HFFc6 (cell line): ENCODE measurements around the gene RHOB. TPM values are rescaled to one million over a fixed set of nuclear protein-coding genes. Genes with fewer than 3 reads are reported as not detected.
"Not testable (repeated sequence)": the region's sequence is repeated elsewhere in the genome, so short reads cannot be mapped to it uniquely, and the experiment has no call there.

Experiments used
- DNase-seq: peaks from one replicate; pipeline ENCODE4 v3.0.0-alpha.2; 2018
- H3K27ac Mint-ChIP-seq: 2 replicates; pipeline ENCODE4 v1.8.0; 2020; ENCODE audit warnings: mild to moderate bottlenecking, mixed read lengths
- H3K27me3 Mint-ChIP-seq: 2 replicates; pipeline ENCODE4 v1.8.0; 2021; ENCODE audit warnings: mild to moderate bottlenecking, moderate library complexity, mixed read lengths; ENCODE audit not compliant: insufficient read depth
- H3K36me3 Mint-ChIP-seq: 2 replicates; pipeline ENCODE4 v1.8.0; 2021; ENCODE audit warnings: low read depth, mixed read lengths
- H3K4me1 Mint-ChIP-seq: 2 replicates; pipeline ENCODE4 v1.8.0; 2020; ENCODE audit warnings: low read depth, mixed read lengths
- H3K4me3 Mint-ChIP-seq: 2 replicates; pipeline ENCODE4 v1.8.0; 2020; ENCODE audit warnings: mild to moderate bottlenecking, moderate library complexity, mixed read lengths
- H3K9me3 Mint-ChIP-seq: 2 replicates; pipeline ENCODE4 v1.8.0; 2020; ENCODE audit warnings: mild to moderate bottlenecking, mixed read lengths
- total RNA-seq, 6 experiments: library from RNA; stranded (reverse); fragmentation: NEBNext Ultra II Directional; extraction: Animal tissue kit (Norgen Biotek cat#: 25700); gene quantifications; 2 replicates in 1 of 6; 3 replicates in 5 of 6; pipeline ENCODE4 v1.2.3, GENCODE V29; 2021
- TF ChIP-seq, protein P1 (sequence below): fragments of 200-600 bp; sonication (generic); IDR thresholded peaks from 2 replicates; pipeline ENCODE4 v1.5.0; 2021; ENCODE audit warnings: antibody characterized with exemption, mild to moderate bottlenecking

RHOB gene
- total RNA-seq, 6 experiments from 2014 or later = 128 to 146 (median 133) TPM

DNA sequence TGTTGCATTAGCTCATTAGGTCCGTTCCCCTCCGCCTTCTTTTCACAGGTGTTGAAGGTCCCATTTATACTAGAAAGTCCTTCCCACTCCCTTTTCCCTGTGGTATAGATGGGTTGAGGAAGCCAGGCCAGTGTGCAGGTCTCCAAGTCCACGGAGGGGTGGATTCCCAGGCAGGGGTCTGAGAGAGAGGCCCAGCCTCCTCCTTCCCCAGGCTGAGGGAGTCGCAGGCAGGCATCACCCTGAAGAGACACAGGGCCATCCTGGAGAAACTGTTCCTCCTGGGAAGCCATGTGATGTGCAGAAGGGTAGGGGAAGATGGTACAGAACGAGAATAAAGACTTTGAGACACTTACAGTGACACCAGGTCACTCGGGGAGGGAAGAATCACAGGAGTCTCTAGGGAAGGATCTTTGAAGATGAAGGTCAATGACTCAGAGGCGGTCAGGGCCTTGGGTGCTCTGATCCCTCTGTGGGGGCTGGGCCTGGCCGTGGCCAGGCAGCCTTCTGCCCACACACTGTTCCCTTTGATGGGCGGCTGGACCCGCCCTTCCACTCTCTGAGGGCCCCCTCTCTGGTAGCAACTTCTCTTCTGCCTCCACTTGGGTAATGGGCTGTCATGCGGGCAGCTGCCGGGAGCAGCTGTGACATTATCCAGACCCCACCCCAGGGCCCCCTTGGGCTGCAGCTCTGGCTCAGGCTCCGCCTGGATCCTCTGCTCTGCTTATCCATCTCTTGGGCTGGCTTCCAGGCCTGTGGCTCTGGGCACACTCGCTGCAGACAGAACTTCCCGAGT, 45.1 kb downstream of the RHOB start:
- Mint-ChIP-seq H3K9me3 (no peaks in the 10 kb centered on the region), H3K4me1 (peaks cover 60% of the 10 kb centered on the region), H3K36me3 (no peaks in the 10 kb centered on the region), H3K4me3 (no peak overlapping the region), H3K27ac (no peak overlapping the region), H3K27me3 (peaks cover 6% of the 10 kb centered on the region)
- TF ChIP-seq, protein P1, sequence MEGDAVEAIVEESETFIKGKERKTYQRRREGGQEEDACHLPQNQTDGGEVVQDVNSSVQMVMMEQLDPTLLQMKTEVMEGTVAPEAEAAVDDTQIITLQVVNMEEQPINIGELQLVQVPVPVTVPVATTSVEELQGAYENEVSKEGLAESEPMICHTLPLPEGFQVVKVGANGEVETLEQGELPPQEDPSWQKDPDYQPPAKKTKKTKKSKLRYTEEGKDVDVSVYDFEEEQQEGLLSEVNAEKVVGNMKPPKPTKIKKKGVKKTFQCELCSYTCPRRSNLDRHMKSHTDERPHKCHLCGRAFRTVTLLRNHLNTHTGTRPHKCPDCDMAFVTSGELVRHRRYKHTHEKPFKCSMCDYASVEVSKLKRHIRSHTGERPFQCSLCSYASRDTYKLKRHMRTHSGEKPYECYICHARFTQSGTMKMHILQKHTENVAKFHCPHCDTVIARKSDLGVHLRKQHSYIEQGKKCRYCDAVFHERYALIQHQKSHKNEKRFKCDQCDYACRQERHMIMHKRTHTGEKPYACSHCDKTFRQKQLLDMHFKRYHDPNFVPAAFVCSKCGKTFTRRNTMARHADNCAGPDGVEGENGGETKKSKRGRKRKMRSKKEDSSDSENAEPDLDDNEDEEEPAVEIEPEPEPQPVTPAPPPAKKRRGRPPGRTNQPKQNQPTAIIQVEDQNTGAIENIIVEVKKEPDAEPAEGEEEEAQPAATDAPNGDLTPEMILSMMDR = no peak
- DNase-seq = no peak

GRCh38 chr2:20493095-20493494, 46.2 kb downstream of the RHOB start:
- not testable (repeated sequence) for H3K9me3 Mint-ChIP-seq, H3K27me3 Mint-ChIP-seq, H3K4me3 Mint-ChIP-seq, DNase-seq, H3K27ac Mint-ChIP-seq, H3K36me3 Mint-ChIP-seq
- H3K4me1 Mint-ChIP-seq = peaks cover 54% of the 10 kb centered on the region

- peak overlapping the region; percentile 59 for H3K27ac Mint-ChIP-seq
These were observed 47.4 kb downstream of the RHOB start for GRCh38 chr2:20494241-20494640.

DNA sequence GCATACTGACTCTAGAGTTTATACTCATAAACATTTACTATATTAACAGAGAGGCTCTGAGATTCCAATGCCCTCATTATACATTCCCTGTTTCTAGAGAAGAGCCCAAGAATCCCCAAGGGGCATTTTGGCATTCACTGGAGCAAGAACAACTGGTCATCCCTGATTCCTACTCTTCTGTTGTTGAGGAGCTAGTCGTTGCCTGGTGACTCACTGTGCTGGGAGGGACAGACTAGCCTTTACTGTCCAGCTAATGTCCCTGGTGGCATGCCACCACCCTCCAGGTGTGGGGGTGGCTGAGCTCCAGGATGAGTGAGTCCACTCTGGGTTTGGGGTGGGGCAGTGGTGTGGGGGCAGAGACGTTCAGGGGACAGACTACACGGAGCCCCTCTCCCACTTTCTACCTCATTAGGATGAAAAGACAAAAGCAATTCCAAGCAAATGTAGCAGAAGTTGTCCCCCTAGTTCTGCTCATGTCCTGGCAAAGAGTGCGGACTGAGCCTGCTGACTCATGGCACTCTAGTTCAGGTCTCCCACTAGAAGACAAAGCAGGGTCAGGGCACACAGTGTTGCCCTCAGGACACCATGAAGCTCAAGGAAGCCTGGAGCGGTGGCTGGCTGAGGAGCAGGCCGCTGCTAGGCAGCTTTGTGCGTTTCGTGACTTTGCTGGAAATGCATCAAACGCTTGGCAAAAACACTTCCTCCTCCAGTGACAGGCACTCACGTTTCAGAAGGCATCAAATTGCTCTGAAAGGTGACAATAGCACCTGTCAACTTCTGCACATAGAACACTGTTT, 49.4 kb downstream of the RHOB start:
- TF ChIP-seq, protein P1 = no peak
- DNase-seq = peak; percentile 84
- Mint-ChIP-seq H3K4me3 (peak overlapping the region; percentile 7; the same call in 1 of the 2 replicates), H3K27ac (peak overlapping the region; percentile 85), H3K27me3 (peaks cover 8% of the 10 kb centered on the region), H3K4me1 (peaks cover 62% of the 10 kb centered on the region), H3K36me3 (no peaks in the 10 kb centered on the region), H3K9me3 (no peaks in the 10 kb centered on the region)

More at GRCh38 chr2:20494241-20494640, 47.4 kb downstream of the RHOB start:
- Mint-ChIP-seq H3K27me3 (peaks cover 8% of the 10 kb centered on the region; the same call in 1 of the 2 replicates), H3K4me1 (peaks cover 46% of the 10 kb centered on the region), H3K9me3 (no peaks in the 10 kb centered on the region), H3K36me3 (no peaks in the 10 kb centered on the region), H3K4me3 (peak overlapping the region; percentile 7; the same call in 1 of the 2 replicates)
- peak; percentile 69 for DNase-seq
- TF ChIP-seq, protein P1 = no peak

DNA sequence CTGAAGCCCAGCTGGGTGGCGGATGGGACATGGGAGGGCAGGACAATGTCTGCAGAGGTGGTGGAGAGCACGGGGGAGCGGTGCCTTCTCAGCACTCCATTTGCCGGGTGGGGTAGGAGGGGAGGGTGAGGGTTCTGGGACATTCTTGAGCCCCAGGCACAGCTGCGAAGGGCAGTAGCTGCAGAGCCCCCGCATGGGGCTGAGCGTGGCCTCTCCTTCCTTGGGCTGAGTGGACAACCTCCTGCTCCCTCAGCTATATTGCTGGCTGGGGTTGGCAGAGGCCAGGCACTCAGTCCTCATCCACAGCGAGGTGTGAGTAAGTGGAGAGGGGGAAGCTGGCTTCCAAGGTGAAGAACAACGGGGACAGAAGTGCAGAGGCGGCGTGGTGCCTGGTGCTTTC, 50.1 kb downstream of the RHOB start:
- H3K4me1 Mint-ChIP-seq = peaks cover 65% of the 10 kb centered on the region
- peaks cover 4% of the 10 kb centered on the region for H3K27me3 Mint-ChIP-seq
- no peak for DNase-seq
- no peaks in the 10 kb centered on the region for H3K9me3 Mint-ChIP-seq
- TF ChIP-seq, protein P1 = no peak
- H3K27ac Mint-ChIP-seq = no peak overlapping the region; the same call in 1 of the 2 replicates
- H3K36me3 Mint-ChIP-seq = no peaks in the 10 kb centered on the region
- H3K4me3 Mint-ChIP-seq = no peak overlapping the region; the same call in 1 of the 2 replicates

Other genes with a start within 250 kb of the RHOB start
- 100 to 1,000 TPM in 5 of 6 experiments, 10 to 100 TPM in 1; 92.1 to 141 (median 133) TPM for gene SDC1, start 221.9 kb upstream of the RHOB start, total RNA-seq
- 10 to 100 TPM; 60.3 to 69.0 (median 64.8) TPM for gene PUM2, start 96.2 kb upstream of the RHOB start, total RNA-seq
- gene HS1BP3, start 204.0 kb downstream of the RHOB start, total RNA-seq = 10 to 100 TPM; 12.7 to 17.3 (median 15.8) TPM
- gene GDF7, start 220.1 kb downstream of the RHOB start, total RNA-seq = under 1 TPM in 1 of 6 experiments, not detected in 5; 0.05 TPM